NCI-H510A treated with DMSO at 0.1 percent for 48 hours (cell line): ENCODE results near the gene MRNIP.

ENCODE experiments used
- DNase-seq: peaks from one replicate; lab custom pipeline; 2025; lab: John Stamatoyannopoulos, UW

Gene MRNIP

DNA sequence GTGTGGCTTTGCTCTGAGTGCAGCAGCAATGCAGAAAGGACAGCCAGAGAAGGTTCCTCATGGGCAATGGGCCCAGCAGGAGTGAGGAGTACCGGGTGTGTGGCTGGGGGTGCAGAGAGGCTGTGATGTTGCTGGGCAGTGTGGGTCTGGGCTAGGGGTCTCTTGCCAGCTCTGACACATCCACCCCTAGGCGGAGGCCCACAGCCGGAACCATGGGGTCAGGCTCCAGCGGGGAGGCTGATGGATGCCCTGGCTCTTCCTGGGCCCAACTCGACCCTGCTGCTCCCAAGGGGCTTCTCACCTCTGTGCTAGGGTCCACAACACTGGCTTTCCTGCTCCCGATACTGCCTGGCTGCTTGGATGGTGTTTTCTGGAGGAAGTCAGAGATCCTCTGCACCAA, 29.2 kb upstream of the MRNIP start:
- no peak for DNase-seq

DNA sequence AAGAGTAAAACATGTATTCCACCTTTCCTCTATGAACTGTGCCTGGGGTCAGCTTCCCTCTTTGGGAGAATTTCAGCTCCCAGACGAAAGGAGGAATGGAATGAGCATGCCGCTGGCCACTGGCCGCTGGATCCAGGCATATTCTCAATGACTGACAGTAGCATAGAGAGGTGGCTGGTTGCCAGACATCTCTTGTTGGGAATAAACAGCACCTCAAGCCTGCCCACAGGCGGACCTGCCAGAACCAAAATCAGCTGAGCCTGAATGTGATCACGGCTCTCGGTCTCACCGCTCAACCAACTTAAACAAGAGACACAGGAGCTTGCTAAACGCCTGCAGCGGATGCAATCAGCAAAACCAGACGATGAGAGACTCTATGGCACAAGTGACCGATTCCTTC, 28.5 kb upstream of the MRNIP start:
- DNase-seq, result no peak

DNA sequence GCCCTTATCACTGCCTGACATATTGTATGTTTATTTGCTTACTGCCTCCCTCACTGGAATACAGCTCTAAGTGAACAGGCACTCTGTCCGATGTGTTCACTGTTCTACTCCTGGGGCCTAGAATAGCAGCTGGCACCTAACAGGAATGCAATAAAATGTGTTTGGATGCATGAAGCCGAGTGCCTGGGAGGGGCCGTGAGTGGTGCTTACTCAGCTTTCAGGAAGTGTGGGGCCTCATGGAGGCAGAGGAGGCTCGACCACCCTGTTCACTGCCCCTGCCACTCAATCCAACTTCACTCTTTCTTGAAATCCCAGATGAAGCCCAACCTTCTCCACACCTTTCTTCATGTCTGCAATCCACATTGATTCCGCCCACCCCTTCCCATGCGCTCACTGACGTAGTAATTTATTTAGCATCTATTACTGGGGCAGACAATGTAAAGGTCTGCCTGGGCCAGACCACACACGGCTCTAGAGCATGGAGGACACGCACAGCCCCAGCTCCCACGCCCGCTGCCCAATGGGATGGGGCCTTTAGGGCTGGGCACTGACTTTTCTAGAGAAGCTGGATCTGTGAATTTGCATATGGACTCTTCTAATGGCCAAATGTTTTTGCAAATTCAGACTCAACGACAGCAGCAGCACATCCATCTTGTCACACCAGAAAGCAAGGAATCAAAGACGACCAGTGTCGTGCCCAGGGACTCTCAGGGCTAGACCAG, 27.7 kb upstream of the MRNIP start:
- DNase-seq, result no peak

DNA sequence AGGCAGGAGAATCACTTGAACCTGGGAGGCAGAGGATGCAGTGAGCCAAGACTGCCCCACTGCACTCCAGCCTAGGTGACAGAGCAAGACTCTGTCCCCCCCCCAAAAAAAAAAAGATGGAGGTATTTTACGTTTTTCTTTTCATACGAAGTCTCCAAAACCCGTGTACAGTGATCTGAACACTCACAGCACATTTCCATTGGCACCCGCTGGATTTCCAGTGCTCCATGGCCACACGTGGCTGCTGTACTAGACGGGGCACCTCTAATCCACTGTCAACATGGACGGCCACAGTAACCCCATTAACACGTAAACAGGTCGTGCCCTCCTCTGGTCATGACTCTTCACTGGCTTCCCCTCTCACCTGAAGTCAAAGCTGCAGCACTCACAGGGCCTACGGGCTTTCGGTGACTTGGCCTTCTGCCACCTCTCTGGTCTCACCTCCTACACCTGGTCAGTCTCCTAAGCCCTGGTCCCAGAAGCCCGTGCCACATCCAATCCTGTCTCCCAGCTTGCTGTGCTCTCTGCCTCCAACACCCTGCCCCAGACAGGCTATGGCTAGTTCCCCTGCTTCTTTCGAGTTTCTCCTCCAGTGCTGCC, 27.0 kb upstream of the MRNIP start:
- no peak for DNase-seq

DNA sequence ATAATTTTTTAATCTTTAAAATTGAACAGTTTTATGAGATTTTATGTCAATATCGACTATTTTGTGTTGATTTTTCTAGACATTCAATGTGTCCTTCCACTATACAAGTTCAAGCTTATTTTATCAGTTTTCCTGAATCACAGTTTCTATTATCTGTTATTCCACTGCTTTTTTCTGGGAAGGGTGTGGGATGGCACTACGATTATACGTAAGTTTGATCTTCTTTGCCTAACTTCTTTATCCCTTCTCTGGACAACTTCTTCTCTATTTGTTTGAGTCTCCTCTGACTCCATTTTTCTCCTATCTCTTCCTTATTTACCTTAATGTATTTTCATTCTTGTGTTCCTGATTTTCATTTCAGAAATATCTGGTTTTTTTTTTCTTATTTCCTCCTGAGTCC, 24.5 kb upstream of the MRNIP start:
- no peak for DNase-seq

DNA sequence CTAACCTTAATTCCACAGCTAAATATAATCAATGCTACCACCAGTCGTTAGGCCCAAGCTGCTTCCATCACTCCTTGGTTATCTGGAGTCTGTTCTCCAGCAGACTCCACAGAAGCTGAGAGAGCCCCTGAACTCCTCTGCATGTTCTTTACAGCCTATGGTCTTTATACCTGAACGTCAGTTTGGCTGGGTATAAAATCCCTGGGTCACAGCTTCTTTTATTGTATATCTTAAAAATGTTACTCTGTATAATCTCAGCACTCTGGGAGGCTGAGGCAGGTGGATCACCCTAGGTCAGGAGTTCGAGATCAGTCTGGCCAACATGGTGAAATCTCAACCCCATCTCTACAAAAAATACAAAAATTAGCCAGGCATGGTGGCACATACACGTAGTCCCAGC, 23.7 kb upstream of the MRNIP start:
- DNase-seq, result no peak

DNA sequence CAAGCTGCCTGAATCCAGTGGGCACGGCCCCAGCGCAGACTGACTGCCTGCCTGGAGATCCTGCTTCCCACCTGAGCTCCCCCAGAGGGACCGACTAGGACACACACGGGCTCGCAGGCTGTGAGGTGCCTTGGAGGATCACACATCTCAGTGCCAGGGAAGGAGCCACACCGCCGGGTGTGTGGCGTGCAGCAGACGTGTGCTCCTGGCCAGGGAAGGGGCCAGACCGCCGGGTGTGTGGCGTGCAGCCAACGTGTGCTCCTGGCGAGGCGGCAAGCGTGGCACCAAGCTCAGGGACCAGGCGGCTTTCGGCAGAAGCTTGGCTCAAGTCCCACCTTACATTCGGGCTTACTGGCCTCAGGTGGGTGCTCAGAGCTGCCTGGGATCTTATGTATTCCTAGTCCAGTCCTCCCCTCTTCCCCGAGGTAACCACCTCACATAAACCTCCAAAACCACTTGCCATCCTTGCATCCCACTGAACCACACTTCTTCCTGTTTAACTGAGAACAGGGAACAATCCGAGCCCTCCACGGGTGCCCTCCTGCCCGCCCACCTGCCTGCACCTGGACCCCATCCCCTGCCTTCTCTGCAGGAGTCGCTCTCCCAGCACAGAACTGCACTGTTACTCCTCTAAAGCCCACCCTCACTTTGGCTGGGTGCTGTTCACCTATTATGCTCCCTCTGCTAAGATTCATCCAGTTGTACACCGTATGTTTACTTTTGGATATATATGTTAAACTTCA, 22.4 kb upstream of the MRNIP start:
- DNase-seq, result no peak

DNA sequence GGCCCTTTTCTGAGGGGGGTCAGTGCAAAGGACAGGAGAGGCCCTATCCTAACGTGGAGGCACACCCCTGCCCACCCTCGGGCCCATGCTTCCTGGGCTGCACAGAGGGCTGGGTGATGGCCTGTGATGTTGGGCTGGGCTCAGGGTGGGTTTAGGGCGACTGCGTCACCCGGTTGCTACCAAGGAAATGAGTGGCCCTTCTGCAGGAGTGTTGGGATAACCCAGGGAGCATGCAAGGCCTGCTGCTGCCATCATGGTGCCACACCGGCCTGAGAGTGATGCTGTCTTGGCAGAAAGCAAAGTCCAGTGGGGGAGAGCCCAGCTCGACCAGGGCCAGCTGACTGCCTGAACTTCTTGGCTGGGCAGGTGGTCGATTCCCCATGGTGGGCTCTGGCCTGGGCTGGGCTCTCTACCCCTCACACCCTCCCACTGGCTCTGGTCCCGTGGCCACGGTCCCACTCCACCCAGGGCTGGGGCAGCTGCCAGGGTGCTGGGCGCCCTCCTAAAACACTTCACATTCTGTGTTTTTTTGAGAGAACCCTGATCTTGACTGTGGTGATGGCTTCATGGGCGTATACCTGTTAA, 21.5 kb upstream of the MRNIP start:
- DNase-seq, result no peak

DNA sequence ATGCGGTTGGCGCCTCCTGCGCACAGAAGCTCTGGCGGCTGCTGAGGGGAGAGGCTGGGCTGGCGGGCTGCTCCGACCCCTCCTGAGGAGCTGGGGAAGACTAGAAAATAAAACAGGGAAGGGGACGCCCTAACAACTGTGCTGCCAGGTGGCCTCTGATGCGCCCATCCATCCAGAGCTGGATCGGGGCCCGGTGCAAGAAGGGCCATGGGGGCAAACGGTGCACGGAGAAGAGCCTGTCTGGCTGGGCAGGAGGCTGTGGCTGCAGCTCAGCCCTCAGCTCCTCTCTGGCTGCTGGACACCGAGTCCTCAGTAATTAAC, 21.0 kb upstream of the MRNIP start:
- DNase-seq, result no peak

DNA sequence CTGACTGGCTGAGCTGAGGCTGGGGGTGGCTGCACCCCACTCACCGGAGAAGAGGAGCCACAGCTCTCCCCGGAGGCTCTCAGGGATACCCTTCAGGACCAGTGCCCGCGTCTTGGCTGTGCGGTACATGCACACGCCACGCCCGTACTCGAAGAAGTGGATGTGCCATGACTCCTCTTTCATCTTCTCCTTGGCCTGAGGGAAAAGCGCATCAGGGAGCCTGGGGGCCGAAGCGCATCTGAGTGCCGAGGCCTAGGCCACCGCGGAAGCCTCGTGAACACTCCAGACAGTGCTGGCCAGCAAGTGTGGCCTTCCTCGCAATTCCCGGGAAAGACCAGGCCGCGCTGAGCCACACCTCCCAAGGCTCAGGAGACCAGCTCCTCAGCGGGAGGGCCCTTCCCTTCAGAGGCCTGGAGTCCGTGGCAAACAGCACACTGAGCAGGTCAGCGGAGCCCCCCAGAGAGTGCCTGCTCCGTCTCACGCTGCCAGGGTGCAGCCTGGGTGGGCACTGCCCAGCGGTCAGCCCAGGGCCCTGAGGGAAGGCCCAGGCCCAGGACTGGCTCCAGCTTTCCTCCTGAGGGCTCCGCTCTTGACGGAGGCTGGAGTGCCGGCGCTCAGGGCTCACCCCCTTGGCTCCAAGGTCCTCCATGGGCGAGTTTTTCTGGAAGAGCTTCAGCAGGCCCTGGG, 20.5 kb upstream of the MRNIP start:
- DNase-seq, result no peak

DNA sequence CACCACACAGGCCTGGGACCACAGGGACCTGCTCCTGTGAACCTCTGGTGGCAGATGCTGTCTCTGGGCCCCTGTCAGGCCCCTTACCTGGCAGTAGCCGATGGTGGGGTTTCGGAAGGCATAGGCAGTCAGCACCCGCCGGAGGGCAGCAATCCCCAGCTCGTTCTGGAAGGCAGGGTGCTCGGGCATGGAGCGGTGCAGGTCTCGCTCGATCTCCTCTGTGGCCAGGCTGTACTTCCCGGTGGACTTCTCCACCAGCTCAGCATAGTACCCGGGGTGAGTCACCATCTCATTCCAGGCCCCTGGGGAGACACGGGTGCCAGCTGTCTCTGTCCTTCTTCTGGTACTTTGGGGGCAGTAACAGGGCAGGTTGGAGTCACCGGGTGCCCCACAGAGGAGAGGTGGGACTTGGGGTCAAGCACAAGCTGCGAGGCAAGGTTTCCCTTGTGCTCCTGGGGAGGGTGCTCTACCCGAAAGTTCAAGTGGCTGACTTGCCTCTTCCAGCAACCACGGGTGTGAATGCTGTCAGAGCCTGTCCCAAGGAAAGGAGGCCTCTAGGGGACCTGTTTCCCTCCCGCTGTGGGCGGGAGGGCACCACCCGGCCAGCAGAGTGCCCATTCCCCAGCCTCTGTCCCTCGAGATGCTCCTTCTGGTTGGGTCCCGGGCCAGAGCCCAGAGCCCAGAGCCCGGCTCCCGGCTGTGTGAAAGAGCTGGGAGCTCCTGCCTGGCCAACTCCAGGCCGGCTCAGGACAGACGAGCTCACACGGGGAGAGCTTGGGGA, 19.8 kb upstream of the MRNIP start:
- DNase-seq, result no peak

DNA sequence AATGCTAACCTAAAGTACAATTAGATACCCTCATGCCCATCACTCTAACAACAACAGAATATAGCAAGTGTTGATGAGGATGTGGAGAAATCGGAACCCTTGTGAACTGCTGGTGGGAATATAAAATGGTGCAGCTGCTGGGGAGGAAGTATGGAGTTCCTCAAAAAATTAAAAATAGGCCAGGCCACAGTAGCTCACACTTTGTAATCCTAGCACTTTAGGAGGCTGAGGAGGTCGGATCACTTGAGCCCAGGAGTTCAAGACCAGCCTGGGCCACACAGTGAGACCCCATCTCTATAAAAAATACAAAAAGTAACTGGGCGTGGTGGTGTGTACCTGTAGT, 18.0 kb upstream of the MRNIP start:
- DNase-seq, result no peak

DNA sequence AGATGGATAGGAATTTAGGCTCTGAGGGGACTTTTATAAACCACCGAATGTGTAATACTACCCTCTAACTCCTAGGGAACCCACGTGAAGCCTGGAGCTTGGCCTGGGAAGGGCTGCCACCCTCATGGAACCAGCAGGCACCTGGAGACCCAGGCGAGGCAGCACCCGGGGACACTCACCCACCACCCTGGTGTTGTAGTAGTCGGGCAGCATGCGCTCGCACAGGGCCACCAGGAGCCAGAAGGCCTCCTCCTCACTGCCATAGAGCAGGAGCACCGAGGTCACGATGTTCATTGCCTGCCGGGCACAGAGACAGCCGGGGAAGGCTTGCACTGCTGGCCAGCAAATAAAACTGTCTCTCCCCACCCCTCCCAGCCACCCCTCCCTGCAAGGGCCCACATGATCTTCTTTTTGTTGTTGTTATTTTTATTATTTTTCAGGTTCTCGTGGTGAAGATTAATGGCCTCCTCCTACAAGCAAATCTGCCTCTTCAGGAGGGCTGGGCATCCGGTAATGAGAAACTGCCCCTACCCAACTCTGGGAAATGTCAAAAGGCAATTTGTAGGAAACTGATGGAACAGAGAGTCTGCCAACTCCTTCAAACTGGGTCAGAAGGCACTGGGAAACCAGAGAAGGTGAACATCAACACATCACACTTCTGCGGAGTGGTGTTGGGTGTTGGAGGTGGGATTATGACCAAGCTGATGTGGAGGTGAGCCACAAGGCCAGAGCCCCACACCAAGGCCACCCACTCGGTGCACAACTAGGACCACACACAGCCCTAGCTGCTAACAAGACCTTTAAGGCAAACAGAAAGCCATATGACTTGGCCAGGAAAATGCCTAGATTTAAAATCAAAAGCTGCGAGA, 17.4 kb upstream of the MRNIP start:
- no peak for DNase-seq

DNA sequence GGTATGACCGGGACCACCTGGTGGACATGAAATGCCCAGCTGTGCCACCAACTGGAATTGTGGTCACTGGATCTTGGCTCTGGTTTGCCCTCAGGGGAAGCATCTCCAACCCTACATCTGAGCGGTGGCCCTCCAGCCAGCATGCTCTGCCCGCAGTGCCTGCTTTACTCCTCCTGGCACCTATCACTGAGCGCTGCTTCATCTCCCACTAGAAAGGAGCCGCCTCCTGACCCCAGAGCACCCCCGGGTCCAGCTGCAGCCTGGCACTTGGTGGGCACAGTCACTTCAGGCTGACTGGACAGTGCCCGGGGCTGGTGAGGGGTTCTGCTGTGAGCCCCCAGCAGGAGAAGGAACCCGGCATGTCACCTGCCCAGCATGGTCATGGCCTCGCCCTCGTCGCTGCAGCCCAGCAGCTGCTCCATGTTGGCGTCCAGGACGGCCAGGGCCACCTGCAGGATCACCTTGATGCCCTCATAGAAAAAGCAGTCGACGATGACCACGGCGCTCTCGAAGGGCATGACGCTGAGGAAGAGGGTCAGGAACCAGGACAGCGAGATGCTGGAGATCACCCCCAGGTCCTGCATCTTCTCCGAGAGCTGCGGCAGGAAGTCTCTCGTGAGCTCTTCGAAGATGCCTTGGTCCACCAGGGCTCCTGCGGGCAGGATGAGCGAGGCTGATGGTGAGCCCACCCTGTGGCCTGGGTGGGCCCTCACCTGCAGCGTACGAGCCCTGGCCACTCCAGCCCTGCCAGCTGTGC, 16.1 kb upstream of the MRNIP start:
- no peak for DNase-seq

DNA sequence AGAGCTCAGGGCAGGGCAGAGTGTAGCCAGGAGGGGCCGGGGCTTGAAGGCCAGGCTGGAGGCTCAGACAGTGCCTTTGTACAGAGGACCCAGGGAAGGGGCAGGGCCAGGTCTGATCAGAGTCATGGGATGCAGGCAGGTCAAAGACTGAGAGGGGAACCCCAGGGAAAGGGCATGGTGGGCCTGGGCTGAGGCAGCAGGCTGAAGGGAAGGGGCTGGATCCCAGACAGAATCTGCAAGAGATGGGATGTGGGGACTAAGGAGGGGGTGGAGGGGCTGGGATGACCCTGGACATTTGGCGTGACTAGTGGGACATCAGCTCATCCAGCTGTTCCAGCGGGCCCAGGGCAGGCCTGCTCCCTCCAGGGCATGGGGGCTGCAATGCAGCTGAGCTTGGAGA, 15.5 kb upstream of the MRNIP start:
- DNase-seq, result no peak

DNA sequence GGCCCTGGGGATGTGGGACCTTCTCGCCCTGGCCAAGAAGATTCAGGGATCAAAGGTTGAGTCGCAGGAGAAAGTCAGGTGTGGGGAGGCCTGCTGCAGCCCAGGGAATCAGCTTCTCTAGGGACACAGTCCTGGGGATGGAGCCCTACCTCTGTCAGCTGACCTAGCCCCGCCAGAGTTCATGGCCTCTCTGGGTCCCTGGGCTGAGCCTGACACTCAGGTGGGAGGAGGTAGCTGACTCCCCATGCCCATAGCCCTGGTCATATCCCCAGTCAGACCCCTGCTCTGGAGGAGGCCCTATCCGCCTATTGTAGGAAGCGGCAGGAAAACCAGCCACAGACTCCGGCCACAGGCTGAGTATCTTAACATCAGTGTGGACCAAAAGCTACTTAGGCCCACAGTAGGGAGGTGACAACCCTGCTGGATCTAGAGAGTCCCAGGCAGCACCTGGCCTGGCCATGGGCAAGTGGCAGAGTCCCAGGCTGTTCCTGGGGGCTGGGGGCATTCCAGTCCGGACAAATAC, 15.0 kb upstream of the MRNIP start:
- DNase-seq, result no peak

DNA sequence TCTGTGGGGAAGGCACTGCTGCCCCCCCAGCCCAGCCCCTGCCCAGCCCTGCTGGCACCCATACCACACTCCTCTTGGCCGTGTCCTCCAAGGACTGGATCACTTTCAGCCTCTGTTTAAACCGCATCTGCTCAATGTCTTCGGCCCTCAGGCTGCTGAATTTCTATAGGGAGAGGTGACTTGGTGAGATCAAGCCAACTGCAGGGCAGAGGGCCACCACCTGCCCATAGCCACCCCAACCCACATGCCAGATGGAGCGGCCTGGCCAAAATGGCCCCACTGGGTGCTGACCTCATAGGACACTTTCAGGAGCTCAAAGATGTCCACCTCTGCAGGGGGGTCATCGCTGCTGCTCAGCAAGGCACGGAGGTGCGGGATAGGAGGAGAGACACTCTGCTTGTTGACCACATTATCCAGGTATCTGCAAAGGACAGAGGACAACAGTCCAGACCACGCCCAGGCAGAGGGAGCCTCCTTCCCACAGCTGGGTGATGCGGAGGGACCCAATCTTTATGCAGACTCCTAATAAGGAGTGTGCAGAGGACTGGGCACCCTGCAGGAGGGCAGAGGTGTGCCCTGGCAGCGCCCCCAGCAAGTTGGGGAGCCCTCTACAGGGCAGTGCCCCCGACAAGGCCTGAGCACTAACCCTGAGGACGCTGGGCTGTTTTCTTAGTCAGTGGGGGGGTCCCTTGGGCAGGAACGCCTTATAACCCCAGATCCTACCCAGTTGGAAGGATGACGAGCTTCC, 14.4 kb upstream of the MRNIP start:
- DNase-seq, result no peak

DNA sequence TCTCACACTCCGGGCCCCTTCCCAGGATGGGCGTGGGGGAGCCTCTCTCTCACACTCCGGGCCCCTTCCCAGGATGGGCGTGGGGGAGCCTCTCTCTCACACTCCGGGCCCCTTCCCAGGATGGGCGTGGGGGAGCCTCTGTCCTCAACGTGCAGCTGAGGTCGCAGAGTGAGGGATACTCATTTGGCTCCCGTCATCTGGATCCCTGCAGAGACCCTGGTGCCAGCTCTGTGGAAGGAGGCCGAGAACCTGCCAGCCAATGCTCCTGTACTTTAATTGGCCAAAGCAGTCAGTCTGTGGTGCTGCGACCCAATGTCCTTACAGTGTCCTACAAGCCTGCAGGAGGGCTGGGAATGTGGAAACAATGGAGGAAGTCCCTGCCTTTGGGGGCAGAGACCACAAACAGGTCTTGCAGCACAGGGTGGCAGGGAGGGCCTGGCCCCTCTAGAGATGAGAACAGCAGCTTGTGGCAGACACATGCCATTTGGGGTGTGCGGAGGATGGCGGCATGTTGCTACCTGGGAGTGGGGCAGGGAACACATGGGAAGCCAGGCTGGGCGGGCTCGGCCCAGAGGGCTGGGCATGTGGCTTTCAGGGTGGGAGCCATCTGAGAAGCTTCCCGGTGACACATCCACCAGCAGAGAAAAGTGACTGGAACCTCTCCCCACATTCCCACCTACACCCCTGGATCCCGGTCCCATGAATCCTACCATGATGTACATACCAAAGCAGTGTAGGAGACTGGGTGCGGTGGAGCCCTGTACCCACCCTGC, 13.6 kb upstream of the MRNIP start:
- no peak for DNase-seq
